ENCODE data around the gene ACKR3. TPM values are rescaled to one million over a fixed set of nuclear protein-coding genes. Genes with fewer than 3 reads are reported as not detected.

ACKR3 gene
- total RNA-seq, 2 experiments from 2014 or later, result 5.4 to 6.4 TPM

- no peaks in the 10 kb centered on the region for H3K9me3 Mint-ChIP-seq
- CTCF ChIA-PET, result no interaction called here
- POLR2A ChIA-PET, result no interaction called here
- no peak for DNase-seq
- no peak overlapping the region for H3K4me3 Mint-ChIP-seq
- peaks cover 1% of the 10 kb centered on the region for H3K36me3 Mint-ChIP-seq (ENCODE audit: low read depth)
- no peak overlapping the region for H3K27ac Mint-ChIP-seq
- H3K4me1 Mint-ChIP-seq, result peaks cover 12% of the 10 kb centered on the region
- no peaks in the 10 kb centered on the region for H3K27me3 Mint-ChIP-seq
Measured at GRCh38 chr2:236574424-236575145, 5.0 kb downstream of the ACKR3 start.

- ChIA-PET POLR2A (no interaction called here), CTCF (interaction anchor here (1.8 kb wide), 1 partner anchor 14 kb away, joined by 4 read pairs; no protein-coding TSS in a partner anchor)
- Mint-ChIP-seq H3K27ac (no peak overlapping the region), H3K27me3 (no peaks in the 10 kb centered on the region), H3K36me3 (ENCODE audit: low read depth) (peaks cover 5% of the 10 kb centered on the region), H3K4me3 (no peak overlapping the region), H3K9me3 (no peaks in the 10 kb centered on the region), H3K4me1 (peaks cover 3% of the 10 kb centered on the region)
- DNase-seq, result no peak
Measured at GRCh38 chr2:236575510-236575909, 5.9 kb downstream of the ACKR3 start.

DNA sequence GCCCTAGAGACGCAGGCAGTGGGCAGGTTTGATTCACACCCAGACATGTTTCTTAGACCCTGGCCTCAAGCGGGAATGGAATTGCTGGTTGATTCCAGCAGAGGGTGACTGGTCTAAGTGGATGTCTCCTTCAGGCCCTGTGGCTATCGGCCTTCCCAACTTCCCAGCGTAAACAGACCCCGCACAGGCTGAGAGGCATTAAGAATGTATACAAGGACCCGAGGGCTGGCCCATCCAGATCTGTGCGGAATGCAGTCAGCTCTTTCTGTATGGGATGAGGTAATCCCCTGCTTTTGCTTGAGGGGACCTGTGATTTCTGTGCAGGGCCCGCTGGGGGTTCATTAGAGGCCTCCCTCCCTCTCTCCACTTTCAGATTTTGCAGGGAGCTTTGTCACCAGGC is 6.5 kb downstream of the ACKR3 start:
- Mint-ChIP-seq H3K4me1 (no peaks in the 10 kb centered on the region), H3K36me3 (ENCODE audit: low read depth) (peaks cover 11% of the 10 kb centered on the region), H3K27ac (peak overlapping the region; percentile 25), H3K27me3 (no peaks in the 10 kb centered on the region), H3K4me3 (no peak overlapping the region), H3K9me3 (no peaks in the 10 kb centered on the region)
- CTCF ChIA-PET, result interaction anchor here (1.8 kb wide), 2 partner anchors 8 to 14 kb away, joined by 4 read pairs; no protein-coding TSS in a partner anchor
- POLR2A ChIA-PET, result no interaction called here
- DNase-seq, result no peak

DNA sequence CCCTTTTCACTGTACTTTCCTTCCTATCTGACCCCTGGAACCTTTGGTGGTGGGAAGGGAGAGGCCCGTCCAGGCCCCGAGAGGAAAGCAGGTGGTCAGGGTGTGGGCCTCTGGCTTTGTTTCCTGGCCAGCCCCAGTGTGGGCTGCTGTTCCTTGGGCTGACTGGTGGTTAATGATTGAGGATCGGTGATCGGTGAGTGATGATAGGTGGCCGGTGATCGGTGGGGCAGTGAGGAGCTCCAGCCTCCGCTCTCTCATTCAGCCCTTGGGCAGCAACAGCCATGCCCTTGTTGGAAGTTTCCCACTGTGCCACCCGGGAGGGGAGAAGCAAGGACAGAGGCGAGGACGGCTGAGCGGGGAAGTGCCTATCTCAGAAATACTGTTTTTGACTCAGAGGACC is 7.3 kb downstream of the ACKR3 start:
- CTCF ChIA-PET, result interaction anchor here (1.0 to 1.8 kb wide), 3 partner anchors 9 to 157 kb away, joined by 3 to 4 read pairs (median 4); no protein-coding TSS in a partner anchor

DNA sequence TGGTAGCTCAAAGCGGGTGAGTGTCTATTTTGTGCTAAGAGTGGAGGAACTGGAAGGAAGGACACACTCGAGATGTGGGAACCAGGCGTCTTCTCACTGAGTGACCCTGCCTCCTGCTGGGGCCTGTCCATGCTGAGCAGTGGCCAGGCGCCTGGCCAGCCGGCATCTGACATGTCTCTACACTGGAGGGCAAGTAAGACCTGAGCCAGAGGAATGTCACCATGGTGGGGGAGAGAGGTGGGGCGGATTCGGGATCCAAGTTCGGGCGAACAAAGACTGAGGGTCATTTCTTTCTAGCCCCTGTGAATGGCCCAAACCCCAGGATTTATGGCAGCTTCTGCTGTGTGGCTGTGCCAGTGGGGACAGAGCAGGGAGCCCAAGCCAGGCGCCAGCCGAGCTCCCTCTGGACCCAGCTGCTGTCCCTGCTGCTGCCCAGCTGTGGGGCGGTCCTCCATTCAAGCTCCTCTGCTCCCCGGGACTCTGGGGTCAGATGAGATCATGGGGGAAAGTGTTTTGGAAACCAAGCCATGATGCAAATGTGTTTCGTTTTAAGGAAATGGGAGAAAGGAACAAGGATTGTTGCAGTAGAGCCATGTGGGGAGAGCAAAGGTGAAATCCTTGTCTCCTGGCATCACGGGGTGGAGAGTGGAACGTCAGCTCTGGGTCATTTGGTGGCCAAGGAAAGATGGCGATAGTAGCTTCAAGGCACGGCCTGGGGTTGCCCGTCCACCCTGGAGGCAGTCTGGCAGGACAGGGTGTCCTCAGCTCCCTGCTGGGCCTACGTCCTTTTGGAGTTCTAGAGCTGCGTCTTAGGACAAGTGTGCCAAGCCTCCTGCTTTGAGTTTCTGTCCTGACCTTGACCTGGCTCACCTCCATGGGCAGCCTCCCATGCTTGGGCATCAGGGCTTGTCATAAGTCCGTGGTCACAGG is 8.1 kb downstream of the ACKR3 start:
- Mint-ChIP-seq H3K27me3 (no peaks in the 10 kb centered on the region), H3K36me3 (ENCODE audit: low read depth) (peaks cover 16% of the 10 kb centered on the region), H3K27ac (no peak overlapping the region), H3K4me1 (no peaks in the 10 kb centered on the region), H3K9me3 (no peaks in the 10 kb centered on the region), H3K4me3 (no peak overlapping the region)
- DNase-seq, result no peak
- POLR2A ChIA-PET, result interaction anchor here (0.6 kb wide), 1 partner anchor 19 kb away, joined by 3 read pairs; no protein-coding TSS in a partner anchor
- CTCF ChIA-PET, result interaction anchor here (1.0 to 1.8 kb wide), 3 partner anchors 10 to 157 kb away, joined by 3 to 4 read pairs (median 4); no protein-coding TSS in a partner anchor

More for the DNA sequence above, 7.3 kb downstream of the ACKR3 start:
- DNase-seq, result no peak
- H3K9me3 Mint-ChIP-seq, result no peaks in the 10 kb centered on the region
- H3K36me3 Mint-ChIP-seq (ENCODE audit: low read depth), result peaks cover 16% of the 10 kb centered on the region
- no peaks in the 10 kb centered on the region for H3K27me3 Mint-ChIP-seq
- POLR2A ChIA-PET, result interaction anchor here (0.6 kb wide), 1 partner anchor 20 kb away, joined by 3 read pairs; no protein-coding TSS in a partner anchor
- no peak overlapping the region for H3K4me3 Mint-ChIP-seq
- no peaks in the 10 kb centered on the region for H3K4me1 Mint-ChIP-seq
- H3K27ac Mint-ChIP-seq, result no peak overlapping the region

- Mint-ChIP-seq H3K9me3 (no peaks in the 10 kb centered on the region), H3K4me1 (no peaks in the 10 kb centered on the region), H3K27me3 (no peaks in the 10 kb centered on the region), H3K36me3 (ENCODE audit: low read depth) (peaks cover 16% of the 10 kb centered on the region), H3K4me3 (no peak overlapping the region), H3K27ac (no peak overlapping the region)
- POLR2A ChIA-PET, result no interaction called here
- no peak for DNase-seq
- CTCF ChIA-PET, result no interaction called here
Measured at GRCh38 chr2:236578411-236578846, 8.8 kb downstream of the ACKR3 start.

DNA sequence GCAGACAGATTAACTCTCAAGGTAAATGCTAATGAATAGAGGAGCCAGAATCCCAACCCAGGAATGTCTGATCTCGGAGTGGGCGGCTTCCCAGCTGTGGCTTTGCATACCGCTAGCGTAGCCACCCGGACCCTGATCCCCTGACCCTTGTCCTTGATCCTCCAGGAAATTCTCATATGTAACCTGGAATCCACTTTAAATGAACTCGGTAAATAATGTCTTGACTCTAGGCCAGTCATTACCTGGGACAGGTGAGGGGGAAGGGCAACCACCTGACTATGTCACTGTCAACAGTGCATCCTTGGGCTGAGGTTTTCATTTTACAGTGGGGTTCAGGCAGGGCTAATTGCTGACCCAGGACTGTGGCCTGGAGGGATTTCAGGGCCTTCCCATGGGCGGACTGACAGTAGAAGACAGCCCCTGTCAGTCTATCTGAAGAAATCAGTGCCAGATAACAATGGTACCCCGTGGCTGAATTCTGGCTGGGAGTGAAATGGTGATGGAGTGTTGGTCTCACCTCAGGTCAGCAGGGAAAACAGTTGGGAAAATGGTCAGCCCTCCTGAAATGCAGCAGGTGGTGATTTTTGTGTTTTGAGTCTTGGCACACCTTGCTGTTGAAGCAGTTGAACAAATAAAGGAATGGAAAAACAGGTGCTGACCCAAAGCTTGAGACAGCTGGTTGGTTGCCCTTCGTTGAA is 9.6 kb downstream of the ACKR3 start:
- H3K9me3 Mint-ChIP-seq, result no peaks in the 10 kb centered on the region
- DNase-seq, result no peak
- ChIA-PET CTCF (no interaction called here), POLR2A (no interaction called here)
- no peaks in the 10 kb centered on the region for H3K27me3 Mint-ChIP-seq
- H3K4me3 Mint-ChIP-seq, result no peak overlapping the region
- no peaks in the 10 kb centered on the region for H3K4me1 Mint-ChIP-seq
- H3K36me3 Mint-ChIP-seq (ENCODE audit: low read depth), result peaks cover 16% of the 10 kb centered on the region
- H3K27ac Mint-ChIP-seq, result no peak overlapping the region

GRCh38 chr2:236579746-236580315 is 10.2 kb downstream of the ACKR3 start:
- no peaks in the 10 kb centered on the region for H3K27me3 Mint-ChIP-seq

GRCh38 chr2:236580746-236581355 is 11.2 kb downstream of the ACKR3 start:
- DNase-seq, result no peak
- Mint-ChIP-seq H3K4me1 (no peaks in the 10 kb centered on the region), H3K4me3 (no peak overlapping the region), H3K27ac (no peak overlapping the region), H3K9me3 (no peaks in the 10 kb centered on the region), H3K36me3 (ENCODE audit: low read depth) (peaks cover 16% of the 10 kb centered on the region), H3K27me3 (no peaks in the 10 kb centered on the region)
- CTCF ChIA-PET, result no interaction called here
- POLR2A ChIA-PET, result no interaction called here

More at GRCh38 chr2:236579746-236580315, 10.2 kb downstream of the ACKR3 start:
- no peaks in the 10 kb centered on the region for H3K9me3 Mint-ChIP-seq
- ChIA-PET POLR2A (no interaction called here), CTCF (no interaction called here)
- no peak overlapping the region for H3K4me3 Mint-ChIP-seq
- H3K4me1 Mint-ChIP-seq, result no peaks in the 10 kb centered on the region
- no peak for DNase-seq
- peaks cover 16% of the 10 kb centered on the region for H3K36me3 Mint-ChIP-seq (ENCODE audit: low read depth)
- H3K27ac Mint-ChIP-seq, result no peak overlapping the region

GRCh38 chr2:236581546-236581945 is 11.9 kb downstream of the ACKR3 start:
- Mint-ChIP-seq H3K27me3 (no peaks in the 10 kb centered on the region), H3K9me3 (peaks cover 1% of the 10 kb centered on the region), H3K4me3 (no peak overlapping the region), H3K4me1 (no peaks in the 10 kb centered on the region), H3K27ac (no peak overlapping the region), H3K36me3 (ENCODE audit: low read depth) (peaks cover 16% of the 10 kb centered on the region)
- POLR2A ChIA-PET, result no interaction called here
- CTCF ChIA-PET, result interaction anchor here (0.5 kb wide), 1 partner anchor 441 kb away, joined by 3 read pairs; no protein-coding TSS in a partner anchor
- no peak for DNase-seq

DNA sequence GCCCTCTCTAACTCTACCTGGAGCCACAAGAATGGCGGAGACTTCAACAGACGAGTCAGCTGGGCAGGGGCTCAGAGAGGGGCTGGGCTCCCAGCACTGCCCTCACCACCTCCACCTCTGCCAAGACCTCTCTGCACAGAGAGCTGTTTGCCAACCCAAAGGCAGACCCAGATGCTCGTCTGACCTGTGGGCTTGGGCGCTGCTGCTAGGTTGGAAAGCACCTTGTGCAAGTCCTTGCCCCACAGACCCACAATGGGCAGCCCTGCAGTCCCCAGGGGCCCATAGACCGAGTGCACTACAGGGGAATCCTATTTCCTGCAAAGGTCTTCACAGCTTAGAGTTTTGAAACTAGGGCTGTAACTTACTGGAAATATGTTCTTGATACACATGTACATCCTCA is 13.3 kb downstream of the ACKR3 start:
- no peak overlapping the region for H3K27ac Mint-ChIP-seq
- peaks cover 16% of the 10 kb centered on the region for H3K36me3 Mint-ChIP-seq (ENCODE audit: low read depth)
- no peak for DNase-seq
- no peaks in the 10 kb centered on the region for H3K27me3 Mint-ChIP-seq
- no peak overlapping the region for H3K4me3 Mint-ChIP-seq
- H3K4me1 Mint-ChIP-seq, result no peaks in the 10 kb centered on the region
- ChIA-PET CTCF (interaction anchor here (0.9 kb wide), 1 partner anchor 13 kb away, joined by 3 read pairs; the partner anchor contains the start of gene ACKR3), POLR2A (no interaction called here)
- H3K9me3 Mint-ChIP-seq, result peaks cover 2% of the 10 kb centered on the region

DNA sequence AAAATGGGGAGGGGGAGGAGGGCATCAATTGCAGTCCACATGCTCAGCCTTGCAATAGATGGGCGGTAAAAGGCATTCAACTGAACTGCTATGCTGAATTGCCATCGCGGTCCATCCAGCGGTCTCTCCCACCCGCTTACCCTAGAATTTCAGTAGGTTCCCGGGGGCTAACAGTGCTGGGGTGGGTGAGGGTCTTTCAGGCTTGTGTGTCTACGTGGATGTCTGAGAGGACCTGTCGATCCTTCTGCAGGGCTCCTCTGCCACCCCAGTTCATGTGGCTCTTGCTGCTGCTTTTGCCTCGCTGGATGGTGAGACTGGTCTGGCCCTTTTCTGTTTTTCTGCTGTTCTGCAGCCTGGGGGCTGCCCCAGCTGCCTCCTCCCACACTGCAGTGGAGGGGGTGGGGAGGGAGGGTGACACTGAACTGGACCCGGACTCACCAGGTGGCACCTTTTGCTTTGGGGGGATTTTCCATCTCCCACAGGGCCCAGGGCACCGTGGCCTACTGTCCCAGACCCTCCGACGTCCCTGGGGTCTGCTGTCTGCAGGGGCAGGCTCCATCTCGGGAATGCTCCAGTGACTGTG is 14.1 kb downstream of the ACKR3 start:
- H3K36me3 Mint-ChIP-seq (ENCODE audit: low read depth), result peaks cover 16% of the 10 kb centered on the region
- no peak for DNase-seq
- POLR2A ChIA-PET, result no interaction called here
- H3K27ac Mint-ChIP-seq, result no peak overlapping the region
- no peaks in the 10 kb centered on the region for H3K27me3 Mint-ChIP-seq
- H3K9me3 Mint-ChIP-seq, result peaks cover 2% of the 10 kb centered on the region
- H3K4me1 Mint-ChIP-seq, result no peaks in the 10 kb centered on the region
- H3K4me3 Mint-ChIP-seq, result no peak overlapping the region
- CTCF ChIA-PET, result no interaction called here

Measured in activated CD4-positive, alpha-beta T cell treated with anti-CD3 and anti-CD28 coated beads, Interleukin-2, amount 10 ng/mL, durations not matched to agents 7 days and 5 days (primary cell).